GM10847 (cell line): ENCODE results near the gene C16orf92.

Source experiments
- POLR2A ChIP-seq: IDR thresholded peaks from 2 replicates; pipeline ENCODE4 v1.6.1; 2011; ENCODE audit not compliant: insufficient read length; ENCODE audit errors: extremely low read depth

C16orf92 gene

GRCh38 chr16:30068750-30069610, 46.0 kb downstream of the C16orf92 start:
- TF ChIP-seq POLR2A, result no peak

GRCh38 chr16:30069611-30070462, 46.8 kb downstream of the C16orf92 start:
- TF ChIP-seq POLR2A, result no peak

- TF ChIP-seq POLR2A, result no peak
These were observed 47.5 kb downstream of the C16orf92 start for GRCh38 chr16:30070490-30070889.
